ENCODE results near the gene CENPS.
A peak's percentile ranks its signal among the peaks of the same experiment; 100 is the strongest.
"Not testable (repeated sequence)": the region's sequence is repeated elsewhere in the genome, so short reads cannot be mapped to it uniquely, and the experiment has no call there.

The CENPS gene

DNA sequence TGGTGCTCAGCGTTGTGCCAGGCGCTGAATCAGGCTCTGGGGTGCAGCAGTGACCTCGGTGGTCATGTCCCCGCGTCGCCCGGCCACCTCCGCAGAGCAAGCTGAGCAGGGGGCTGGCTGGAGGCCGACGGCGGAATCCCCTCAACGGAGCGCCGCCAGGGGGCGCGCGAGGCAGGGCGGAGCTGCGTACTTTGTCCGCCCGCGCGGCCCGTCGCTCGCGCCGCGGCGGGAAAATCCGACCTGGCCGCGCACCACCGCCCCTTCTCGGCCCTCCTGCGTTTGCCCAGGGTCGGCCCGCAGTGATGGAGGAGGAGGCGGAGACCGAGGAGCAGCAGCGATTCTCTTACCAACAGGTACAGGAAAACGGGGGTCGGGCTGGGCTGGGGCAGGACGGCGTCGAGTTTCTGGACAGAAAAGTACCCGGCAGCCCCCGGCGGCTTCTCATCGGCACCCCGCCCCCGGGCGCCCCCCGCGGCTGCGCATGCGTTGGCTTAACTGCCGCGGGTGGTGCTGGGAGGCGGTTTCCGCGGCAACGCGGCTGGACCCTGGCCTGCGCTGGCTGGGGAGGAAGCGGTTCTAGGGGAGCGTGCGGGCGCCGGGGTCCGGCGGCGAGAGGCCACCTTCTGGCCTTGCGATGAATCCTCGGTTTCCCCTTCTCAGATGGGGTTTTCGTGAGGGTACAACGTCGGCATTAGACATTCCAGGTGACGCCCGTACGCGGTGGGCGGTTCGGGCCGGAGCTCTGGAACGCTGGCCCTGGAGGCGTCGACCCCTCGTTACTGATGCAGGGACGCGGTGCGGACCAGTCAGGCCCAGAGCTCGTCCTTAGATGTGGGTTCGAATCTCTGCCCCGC, at the start of gene CENPS:
CENPS (plus strand) TSS at position 218 of the 854 bp plus-strand sequence; CDS start at position 303, 85 bp downstream.
- peak; percentile 91 for DNase-seq

DNA sequence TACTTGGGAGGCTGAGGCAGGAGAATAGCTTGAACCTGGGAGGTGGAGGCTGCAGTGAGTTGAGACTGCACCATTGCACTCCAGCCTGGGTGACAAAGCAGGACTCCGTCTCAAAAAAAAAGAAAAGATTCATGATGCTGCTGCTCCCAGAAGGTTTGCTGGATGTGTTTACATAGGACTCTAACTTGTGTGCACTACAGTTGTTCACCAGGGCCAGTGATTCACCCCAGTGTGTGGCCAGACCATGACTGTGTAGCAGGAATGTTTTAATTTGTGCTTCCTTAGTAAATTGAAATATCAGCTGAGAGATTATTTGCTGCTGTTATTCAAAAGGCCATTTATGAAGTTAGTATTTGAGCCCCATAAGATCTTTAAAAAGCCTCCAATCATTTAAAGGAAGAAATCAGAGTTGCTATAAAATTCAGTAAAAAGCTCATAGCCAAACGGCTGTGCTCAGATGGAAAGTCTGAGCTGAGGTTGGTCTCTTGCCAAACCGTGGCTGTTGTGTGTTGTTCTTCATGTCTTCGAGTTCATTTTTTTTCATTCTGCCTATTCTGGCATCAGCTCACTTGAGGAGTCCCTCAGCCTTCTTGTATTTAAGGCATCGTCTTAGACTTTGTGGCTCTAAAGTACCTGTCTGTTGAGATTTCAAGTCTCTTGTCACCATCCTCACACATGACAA, 49.5 kb upstream of the CENPS start:
- DNase-seq: no peak

DNA sequence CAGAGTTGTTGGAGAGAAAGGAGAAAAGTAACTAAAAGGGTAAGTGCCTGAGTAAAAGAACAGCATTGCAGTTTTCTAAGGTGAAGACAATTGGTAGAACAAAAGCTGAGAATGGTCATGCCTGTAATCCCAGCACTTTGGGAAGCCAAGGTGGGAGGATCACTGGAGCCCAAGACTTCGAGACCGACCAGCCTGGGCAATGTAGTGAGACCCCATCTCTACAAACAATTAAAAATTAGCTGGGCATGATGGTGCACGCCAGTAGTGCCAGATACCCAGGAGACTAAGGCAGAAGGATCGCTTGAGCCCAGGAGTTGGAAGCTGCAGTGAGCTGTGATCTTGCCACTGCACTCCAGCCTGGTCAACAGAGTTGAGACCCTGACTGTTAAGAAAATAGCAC, 46.6 kb upstream of the CENPS start:
- DNase-seq: no peak

DNA sequence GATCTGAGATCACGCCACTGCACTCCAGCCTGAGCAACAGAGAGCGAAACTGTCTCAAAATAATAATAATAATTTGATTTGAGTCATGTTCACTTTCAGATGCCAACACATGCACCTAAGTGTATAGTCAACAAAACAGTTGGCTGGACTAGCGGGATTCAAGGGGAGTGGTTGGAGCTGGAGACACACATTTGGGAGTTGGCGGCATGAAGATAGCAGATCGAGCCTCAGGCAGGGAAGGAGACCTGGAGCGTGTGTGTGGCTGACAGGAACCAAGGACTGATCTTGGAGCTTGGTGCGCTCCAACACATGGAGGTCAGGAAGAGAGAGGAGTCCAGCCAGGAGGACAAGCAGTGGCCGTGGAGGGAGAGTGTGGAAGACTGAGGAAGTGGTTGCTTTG, 46.0 kb upstream of the CENPS start:
- no peak for DNase-seq

DNA sequence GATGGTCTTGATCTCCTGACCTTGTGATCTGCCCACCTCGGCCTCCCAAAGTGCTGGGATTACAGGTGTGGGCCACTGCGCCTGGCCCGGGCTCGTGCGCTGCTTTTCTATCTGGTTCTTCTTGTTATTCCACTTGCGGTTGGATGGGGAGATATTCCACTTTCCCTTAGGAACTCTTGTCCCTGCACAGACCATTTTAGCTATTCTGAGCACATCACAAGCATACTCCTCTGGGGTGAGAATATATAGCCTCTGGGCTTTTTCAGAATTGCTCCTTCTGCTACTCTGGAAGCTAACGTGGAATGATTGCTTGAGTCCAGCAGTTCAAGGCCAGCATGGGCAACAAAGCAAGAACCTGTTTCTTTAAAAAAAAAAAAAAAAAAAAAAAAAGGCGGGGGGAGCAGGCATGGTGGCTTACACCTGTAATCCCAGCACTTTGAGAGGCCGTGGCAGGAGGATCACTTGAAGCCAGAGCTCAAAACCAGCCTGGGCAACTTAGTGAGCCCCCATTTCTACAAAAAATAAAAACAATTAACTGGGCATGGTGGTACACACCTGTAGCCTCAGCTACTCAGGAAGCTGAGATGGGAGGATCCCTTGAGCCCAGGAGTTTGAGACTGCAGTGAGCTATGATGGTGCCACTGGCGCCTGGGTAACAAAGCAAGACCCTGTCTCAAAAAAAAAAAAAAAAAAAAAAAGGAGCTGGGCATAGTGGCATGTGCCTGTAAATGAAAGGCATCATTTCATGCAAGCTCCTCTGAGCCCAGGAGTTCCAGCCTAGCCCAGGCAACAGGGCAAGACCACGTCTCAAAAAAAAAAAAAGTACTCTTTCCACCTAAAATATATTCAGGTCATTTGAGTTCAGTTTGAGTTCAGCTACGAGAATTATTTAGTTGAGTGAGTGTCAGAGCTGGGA, 43.2 kb upstream of the CENPS start:
- DNase-seq: no peak

DNA sequence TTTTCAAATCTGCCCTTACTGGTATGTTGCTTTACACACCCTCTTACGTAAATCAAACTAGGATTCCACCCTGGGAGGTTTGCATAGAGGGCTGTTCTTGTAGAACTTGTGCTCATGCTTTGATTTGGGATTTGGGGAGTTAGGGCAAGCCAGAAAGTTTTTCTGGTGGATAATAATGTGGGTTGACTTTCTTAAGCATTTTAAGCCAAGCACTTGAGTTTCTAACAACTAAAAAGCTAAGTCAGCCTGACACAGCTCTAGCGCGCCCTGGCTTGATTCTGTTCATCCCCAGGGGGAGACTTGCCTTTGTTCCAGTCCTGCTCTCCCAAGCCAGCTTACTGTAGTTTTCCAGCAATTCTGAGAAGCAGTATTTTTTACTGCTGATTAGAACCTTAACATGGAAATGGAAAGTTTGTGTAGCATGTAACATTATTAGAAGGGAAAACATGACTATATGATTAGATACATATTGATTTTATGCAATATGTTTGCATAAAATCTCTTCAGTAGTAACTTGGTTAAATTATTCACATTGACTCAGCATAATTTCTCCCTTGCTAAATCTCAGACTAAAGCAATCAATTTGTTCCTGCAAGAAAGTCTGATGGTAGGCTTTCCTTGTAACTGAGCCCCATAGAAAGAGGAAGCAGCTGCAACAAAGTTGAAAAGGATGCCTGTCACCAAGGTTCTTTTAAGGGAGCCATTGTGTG, 42.4 kb upstream of the CENPS start:
- peak; percentile 10 for DNase-seq

DNA sequence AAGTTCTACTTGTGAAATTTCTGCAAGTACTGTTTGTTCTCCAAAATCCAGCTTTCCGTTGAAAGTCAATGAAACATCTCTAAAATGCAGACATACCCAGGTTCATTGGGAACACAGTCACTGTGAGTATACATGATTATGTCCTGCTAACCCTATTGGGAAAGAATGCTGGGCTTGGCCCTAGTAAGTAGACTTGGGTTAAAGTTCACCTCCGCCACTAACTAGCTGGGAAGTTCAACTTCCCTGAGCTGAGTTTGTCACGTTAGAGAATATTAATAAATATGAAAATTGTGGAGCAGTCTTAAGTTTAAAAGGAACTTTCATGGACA, 41.9 kb upstream of the CENPS start:
- DNase-seq: no peak

DNA sequence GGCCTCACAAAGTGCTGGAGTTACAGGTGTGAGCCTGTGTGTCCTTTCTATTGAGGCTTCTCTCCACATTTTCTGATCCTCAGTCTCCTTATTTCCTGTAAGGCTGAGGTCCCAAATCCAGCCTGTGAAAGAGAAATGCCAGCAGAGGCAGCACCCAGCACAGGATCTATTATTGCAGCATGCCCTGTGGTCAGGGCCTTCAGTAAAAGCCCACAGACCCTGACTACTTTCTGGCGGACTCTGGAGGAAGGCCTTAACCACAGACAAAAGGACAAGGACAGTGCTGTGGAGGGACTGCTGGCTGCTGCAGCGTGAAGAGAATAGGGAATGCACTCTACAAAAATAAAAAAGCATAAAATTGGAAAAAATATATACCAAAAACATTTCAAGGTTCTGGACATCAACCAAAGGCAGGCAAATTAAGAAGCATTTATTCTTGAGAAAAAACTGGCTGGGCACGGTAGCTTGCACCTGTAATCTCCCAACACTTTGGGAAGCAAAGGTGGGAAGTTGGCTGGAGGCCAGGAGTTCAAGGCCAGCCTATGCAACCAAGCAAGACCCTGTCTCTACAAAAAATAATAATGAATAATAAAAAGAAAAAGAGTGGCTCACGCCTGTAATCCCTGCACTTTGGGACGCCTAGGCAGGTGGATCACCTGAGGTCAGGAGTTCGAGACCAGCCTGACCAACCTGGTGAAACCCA, 40.8 kb upstream of the CENPS start:
- no peak for DNase-seq

DNA sequence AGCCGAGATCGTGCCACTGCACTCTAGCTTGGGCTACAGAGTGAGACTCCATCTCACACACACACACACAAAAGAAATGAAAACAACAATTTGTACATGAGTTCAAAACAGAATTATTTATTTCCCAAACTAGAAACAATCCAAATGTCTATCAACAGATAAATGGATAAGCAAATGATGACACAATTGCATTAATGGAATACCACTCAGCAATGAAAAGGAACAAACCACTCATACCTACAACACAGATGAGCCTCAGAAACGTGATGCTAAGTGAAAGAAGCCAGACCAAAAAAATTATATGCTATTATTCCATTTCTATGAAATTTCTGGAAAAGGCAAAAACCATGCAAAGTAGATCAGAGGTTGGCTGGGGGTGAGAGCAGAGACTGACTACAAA, 33.4 kb upstream of the CENPS start:
- DNase-seq: no peak

DNA sequence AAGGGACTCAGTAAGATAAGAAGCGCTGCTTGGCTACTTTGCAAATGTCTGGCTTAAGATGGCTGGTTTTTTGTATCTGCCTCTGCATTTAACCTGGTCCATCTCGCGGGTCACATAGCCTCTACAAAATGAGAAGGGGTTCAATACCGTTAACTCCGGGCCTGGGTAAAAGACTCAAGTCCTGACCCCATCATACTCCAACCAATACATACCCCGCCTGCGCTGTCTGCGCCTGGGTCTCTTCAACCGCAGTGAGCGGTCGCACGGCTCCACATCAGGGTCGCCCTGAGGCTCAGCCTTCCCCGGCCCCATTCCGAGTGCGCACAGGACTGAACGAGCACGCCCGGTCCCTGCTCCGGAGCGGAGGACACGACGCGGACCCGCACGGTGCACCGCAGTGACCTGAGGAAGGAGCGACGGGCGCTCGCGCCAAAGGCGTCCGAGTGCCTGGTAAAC, 31.9 kb upstream of the CENPS start:
- no peak for DNase-seq

DNA sequence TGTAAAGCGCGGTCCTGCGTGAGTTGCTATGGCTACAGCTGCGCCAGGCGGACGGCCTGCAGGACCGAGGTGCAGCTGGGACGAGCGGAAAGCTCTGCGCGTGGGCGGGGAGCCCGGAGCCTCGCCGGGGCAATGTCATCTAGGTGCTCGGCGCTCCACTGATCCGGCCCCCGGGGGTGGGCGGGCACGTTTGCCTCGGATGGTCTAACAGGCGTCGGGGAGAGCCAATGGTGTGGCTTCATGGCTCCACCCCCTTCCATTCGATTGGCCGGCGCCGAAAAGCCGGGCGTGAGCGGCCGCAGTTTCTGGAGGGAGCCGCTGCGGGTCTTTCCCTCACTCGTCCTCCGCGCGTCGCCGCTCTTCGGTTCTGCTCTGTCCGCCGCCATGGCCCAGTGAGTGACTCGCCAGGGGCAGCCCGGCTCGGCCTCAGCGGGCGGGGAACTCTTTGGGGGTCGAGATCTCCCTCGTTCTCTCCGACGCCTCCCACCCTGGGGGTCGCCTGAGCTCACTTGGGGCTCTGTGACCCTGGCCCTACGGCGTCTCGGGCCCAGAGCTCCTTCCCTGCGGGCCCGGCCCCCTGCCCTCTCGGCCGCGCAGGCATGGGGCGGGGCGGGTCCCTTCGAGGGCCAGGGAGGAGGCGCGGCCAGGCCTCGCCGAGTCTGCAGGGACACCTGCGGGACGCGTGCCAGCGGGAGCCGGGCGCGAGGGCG, 31.3 kb upstream of the CENPS start, which contains the start of gene PGD:
PGD (plus strand) TSS at position 331 of the 710 bp plus-strand sequence; CDS start at position 385, 54 bp downstream.
- peak; percentile 97 for DNase-seq

DNA sequence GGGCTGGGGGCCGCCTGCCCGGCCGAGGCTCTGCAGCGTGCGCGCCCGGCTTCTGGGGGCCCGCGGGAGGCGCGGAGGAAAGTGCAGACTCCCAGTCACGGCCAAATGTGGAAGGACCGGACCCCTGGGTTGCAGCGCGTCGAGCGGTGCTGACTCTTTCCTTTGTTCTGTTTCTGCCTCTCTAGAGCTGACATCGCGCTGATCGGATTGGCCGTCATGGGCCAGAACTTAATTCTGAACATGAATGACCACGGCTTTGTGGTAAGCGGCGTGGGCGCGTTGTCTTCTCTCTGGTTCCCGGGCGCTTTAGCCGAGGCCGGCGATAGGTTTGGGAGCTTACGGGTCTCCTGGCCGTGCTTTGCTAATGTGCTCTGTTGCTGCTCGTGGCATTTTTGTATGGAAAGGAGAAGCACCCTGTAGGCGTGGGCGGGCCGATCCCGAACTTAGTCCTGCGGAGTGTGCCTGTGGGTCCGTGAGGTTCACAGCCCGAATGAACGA, 30.7 kb upstream of the CENPS start:
- DNase-seq: no peak

DNA sequence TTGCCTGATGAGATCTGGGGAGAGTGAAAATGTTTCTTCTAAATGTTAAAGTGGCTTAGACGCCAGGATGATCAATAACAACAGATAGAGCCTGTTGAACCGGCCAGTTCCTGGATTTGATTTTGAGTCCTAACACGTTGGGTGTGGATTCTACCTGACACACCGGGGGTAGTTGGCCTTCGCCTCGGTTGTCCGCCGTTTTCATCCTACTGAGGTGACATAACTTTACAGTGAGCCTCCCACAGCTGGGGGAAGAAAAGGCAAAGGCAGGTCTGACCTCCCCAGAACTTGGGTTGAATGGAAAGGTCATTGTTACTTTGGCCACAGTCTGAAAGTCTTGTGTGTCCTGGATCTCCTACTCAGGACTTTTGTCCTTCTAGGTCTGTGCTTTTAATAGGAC, 30.2 kb upstream of the CENPS start:
- no peak for DNase-seq

DNA sequence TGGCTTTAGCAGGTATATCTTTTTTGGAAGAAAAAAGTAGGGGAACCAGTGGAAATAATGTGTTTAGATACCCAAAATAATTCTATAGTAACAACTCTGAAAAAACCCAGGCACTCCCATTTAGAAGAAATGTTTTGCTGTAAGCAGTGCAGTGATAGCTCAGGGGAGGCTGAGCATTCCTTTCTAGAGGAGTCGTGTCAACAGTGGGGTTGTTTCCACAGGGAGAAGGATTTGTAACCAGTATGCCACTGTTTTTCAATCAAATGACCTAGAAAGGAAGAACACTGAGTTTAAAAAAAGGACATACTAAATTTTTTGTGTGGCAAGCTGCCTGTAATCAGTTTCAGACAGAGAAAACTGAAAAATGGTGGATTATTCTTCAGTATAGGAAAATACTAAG, 29.0 kb upstream of the CENPS start:
- no peak for DNase-seq

DNA sequence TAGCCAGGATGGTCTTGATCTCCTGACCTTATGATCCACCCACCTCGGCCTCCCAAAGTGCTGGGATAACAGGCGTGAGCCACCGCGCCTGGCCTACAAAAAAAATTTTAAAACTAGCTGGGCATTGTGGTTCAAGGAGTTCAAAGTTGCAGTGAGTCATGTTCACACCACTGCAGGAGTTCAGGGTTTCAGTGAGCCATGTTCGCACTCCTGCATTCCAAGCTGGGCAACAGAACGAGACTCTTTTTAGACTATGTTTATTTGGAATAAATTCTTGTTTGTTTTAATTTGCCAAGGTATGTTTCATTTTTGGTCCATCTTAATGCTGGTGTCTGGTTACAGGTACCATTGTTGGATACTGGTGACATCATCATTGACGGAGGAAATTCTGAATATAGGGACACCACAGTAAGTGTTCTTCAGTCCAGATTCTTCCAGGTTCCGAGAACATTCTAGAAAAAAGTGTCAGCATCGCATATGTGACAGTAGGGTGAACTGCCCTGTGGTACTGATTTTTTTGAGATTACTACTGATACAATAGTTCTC, 27.4 kb upstream of the CENPS start:
- DNase-seq: no peak

DNA sequence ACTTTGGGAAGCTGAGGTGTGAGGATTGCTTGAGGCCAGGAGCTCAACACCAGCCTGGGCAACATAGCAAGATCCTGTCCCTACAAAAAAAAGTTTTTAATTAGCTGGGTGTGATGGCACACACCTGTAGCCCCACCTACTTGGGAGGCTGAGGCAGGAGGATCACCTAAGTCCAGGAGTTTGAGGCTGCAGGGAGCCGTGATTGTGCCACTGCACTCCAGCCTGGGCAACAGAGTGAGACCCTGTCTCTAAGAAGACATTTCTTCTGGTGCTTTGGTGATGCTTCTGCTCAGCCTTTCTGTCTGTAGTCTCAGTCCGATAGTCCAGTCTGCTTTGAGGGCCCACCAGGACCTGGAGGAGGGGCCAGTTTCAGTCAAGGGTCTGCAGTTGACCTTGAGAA, 23.0 kb upstream of the CENPS start:
- no peak for DNase-seq

DNA sequence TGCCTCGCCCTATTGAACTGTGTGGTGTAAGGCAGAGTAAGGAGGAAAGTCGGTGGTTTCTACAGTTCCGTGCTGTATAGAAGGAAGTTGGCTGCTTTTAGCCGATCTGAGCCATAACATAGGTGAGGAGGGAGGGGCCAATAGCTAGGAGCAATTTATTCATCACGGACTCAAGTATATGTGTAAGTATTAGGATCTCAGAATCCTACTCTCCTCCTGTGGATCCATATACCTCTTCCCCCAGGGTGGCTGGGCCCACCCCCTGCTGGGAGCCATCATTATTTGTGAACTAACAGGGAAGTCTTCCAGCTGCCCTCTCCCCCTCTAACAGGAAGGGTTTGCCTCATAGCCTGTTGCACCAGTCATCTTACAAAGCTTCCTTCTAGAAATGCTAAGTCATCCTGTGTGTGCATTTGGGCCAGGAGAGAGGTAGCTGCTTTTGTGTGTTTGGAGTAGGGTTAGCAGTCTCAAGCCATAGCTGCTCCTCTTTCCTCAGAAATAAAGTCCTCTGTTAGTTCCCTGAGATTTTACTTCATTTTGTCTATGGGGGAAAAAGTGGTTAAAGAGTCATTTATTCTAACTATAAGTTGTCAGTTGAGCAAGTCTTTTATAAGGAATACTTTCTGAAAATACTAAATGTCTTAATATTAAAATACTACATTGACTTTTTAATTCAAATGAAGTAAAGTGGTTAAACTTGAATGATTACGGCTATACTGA, 14.9 kb upstream of the CENPS start:
- no peak for DNase-seq

DNA sequence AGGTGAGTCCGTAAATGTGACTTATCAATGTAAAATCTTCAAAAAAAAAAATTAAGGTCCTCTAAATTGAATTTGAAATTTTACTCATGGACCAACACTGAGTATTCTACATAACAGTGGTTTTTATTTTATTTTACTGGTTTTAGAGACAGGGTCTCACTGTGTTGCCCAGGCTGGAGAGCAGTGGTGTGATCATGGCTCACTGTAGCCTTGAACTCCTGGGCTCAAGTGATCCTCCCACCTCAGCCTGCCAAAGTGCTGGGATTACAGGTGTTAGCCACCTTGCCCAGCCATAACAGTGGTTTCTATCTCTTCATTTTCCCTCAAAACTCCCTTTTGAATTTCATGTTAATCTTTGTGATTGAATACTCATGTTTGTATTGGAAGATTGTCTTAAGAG, 14.3 kb upstream of the CENPS start:
- not testable (repeated sequence) for DNase-seq

DNA sequence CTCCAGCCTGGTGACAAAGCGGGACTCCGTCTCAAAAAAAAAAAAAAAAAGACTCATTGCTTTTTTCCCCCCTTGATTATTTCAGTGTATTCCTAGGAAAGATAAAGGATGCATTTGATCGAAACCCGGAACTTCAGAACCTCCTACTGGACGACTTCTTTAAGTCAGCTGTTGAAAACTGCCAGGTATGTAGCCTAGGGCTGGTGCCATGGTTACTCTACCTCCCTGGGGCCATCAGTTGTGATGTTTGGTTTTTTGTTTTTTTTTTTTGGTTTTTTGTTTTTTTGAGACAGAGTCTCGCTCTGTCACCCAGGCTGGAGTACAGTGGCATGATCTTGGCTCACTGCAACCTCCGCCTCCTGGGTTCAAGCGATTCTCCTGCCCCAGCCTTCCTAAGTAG, 11.5 kb upstream of the CENPS start:
- DNase-seq: not testable (repeated sequence)

DNA sequence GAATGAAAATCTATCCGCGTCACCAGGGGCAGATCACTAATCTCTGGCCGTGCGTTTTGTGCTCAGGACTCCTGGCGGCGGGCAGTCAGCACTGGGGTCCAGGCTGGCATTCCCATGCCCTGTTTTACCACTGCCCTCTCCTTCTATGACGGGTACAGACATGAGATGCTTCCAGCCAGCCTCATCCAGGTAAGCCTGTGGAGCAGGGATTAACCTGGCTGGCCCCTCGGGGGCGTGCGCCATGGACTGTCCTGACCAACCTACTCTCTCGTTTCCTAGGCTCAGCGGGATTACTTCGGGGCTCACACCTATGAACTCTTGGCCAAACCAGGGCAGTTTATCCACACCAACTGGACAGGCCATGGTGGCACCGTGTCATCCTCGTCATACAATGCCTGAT, 10.9 kb upstream of the CENPS start:
- no peak for DNase-seq
